Endothelial cell of umbilical vein (primary cell): ENCODE data around the gene MACROH2A1. TPM values are rescaled to one million over a fixed set of nuclear protein-coding genes. Genes with fewer than 3 reads are reported as not detected.

Source experiments
- BruUV-seq: library from RNA; stranded (reverse); fragments of 400-500 nt; replicated peaks from 2 replicates; lab custom pipeline; 2021; lab: Mats Ljungman, UMichigan
- CTCF ChIA-PET: fragments of 300-600, 350-600 bp; sonication (Branson Sonifier 250); formaldehyde crosslinking; loops from one replicate; lab custom pipeline; 2021; ENCODE audit warnings: antibody characterized with exemption, inconsistent platforms; lab: Charles Lee
- POLR2A ChIA-PET: fragments of 300-600, 350-600 bp; sonication (Branson Sonifier 250); formaldehyde crosslinking; loops from one replicate; lab custom pipeline; 2021; ENCODE audit warnings: antibody characterized with exemption, inconsistent platforms; lab: Charles Lee
- DNase-seq: peaks from one replicate; pipeline ENCODE4 v3.0.0-alpha.2; 2011; ENCODE audit warnings: low read depth, low spot score
- FAIRE-seq: peaks from 2 replicates; lab custom pipeline; 2011; peaks lifted over from hg19 to GRCh38; lab: Jason Lieb, UNC
- H2AFZ ChIP-seq: 2 replicates; pipeline ENCODE4 v1.6.0; 2012; ENCODE audit warnings: low read depth, low read length, control low read depth, inconsistent platforms
- H3K27ac ChIP-seq: 2 replicates; pipeline ENCODE4 v1.5.1; 2011; ENCODE audit warnings: low read depth, mild to moderate bottlenecking, control low read depth, low read length, moderate library complexity; ENCODE audit not compliant: insufficient read depth
- H3K27me3 ChIP-seq, 2 experiments: 2 replicates each; pipeline versions ENCODE4 v1.6.0 to v1.6.1; 2011; ENCODE audit warnings: low read length in 2 of 2, mixed read lengths in 1 of 2; ENCODE audit not compliant: control insufficient read depth in 2 of 2, insufficient read depth in 2 of 2
- H3K36me3 ChIP-seq, 2 experiments: 2 replicates in 1 of 2; 3 replicates in 1 of 2; pipeline ENCODE4 v1.5.1; 2011; ENCODE audit warnings: low read length in 2 of 2, mild to moderate bottlenecking in 1 of 2, moderate library complexity in 1 of 2; ENCODE audit not compliant: control insufficient read depth in 2 of 2, insufficient read depth in 2 of 2; ENCODE audit errors: extremely low read depth in 1 of 2
- H3K4me1 ChIP-seq: 3 replicates; pipeline ENCODE4 v1.5.1; 2011; ENCODE audit warnings: mild to moderate bottlenecking, low read length; ENCODE audit not compliant: control insufficient read depth, insufficient read depth; ENCODE audit errors: extremely low read depth
- H3K4me2 ChIP-seq: 2 replicates; pipeline ENCODE4 v1.6.1; 2011; ENCODE audit warnings: low read length, control low read depth, mixed read lengths; ENCODE audit not compliant: insufficient read depth
- H3K4me3 ChIP-seq, 3 experiments: fragments of 200-600 bp in 1 of 3; sonication (generic), shearing (Covaris generic) in 1 of 3; replicated peaks in 1 of 3; 2 replicates each; pipeline ENCODE4 v1.5.1; 2011 to 2016; ENCODE audit warnings: control low read depth in 3 of 3, low read length in 3 of 3, mild to moderate bottlenecking in 2 of 3, inconsistent platforms in 1 of 3, low read depth in 1 of 3, moderate library complexity in 1 of 3; ENCODE audit not compliant: insufficient read depth in 1 of 3
- H3K79me2 ChIP-seq: 2 replicates; pipeline ENCODE4 v1.6.0; 2012; ENCODE audit warnings: low read length, inconsistent platforms; ENCODE audit not compliant: control insufficient read depth, insufficient read depth
- H3K9ac ChIP-seq: replicated peaks from 2 replicates; pipeline ENCODE3; 2011; ENCODE audit warnings: low read length, control low read depth; ENCODE audit not compliant: insufficient read depth; ENCODE audit errors: extremely low read depth
- H3K9me1 ChIP-seq: replicated peaks from 3 replicates; pipeline ENCODE4 v1.6.0; 2011; ENCODE audit warnings: mild to moderate bottlenecking, low read length; ENCODE audit not compliant: control insufficient read depth, insufficient read depth; ENCODE audit errors: extremely low read depth
- H3K9me3 ChIP-seq: replicated peaks from 2 replicates; pipeline ENCODE4 v1.5.1; 2012; ENCODE audit warnings: low read length, inconsistent platforms; ENCODE audit not compliant: control insufficient read depth, insufficient read depth
- H4K20me1 ChIP-seq: replicated peaks from 2 replicates; pipeline ENCODE3; 2011; ENCODE audit warnings: mild to moderate bottlenecking, low read length; ENCODE audit not compliant: control insufficient read depth, insufficient read depth; ENCODE audit errors: extremely low read depth
- EZH2 ChIP-seq: IDR thresholded peaks from 2 replicates; pipeline ENCODE4 v1.6.1; 2012; ENCODE audit warnings: borderline replicate concordance, low read depth, mild to moderate bottlenecking, moderate library complexity, low read length, inconsistent platforms; ENCODE audit not compliant: severe bottlenecking
- FOS ChIP-seq: IDR thresholded peaks from 2 replicates; pipeline ENCODE4 v1.6.1; 2011; ENCODE audit warnings: mild to moderate bottlenecking, low read length, moderate library complexity, borderline replicate concordance; ENCODE audit not compliant: insufficient read depth
- GATA2 ChIP-seq: IDR thresholded peaks from 2 replicates; pipeline ENCODE4 v1.7.0; 2011; ENCODE audit warnings: low read depth, mild to moderate bottlenecking, moderate library complexity, mixed read lengths, low read length; ENCODE audit not compliant: insufficient read length, insufficient read depth
- JUN ChIP-seq: IDR thresholded peaks from 2 replicates; pipeline ENCODE4 v1.6.1; 2011; ENCODE audit warnings: borderline replicate concordance, low read depth; ENCODE audit not compliant: insufficient read length, insufficient read depth
- MYC ChIP-seq: IDR thresholded peaks from one replicate; pipeline ENCODE4 v1.6.1; 2011; ENCODE audit warnings: mild to moderate bottlenecking, low read depth, low read length
- POLR2A ChIP-seq: IDR thresholded peaks from 2 replicates; pipeline ENCODE4 v1.6.1; 2012; ENCODE audit warnings: low read depth, mild to moderate bottlenecking, control low read depth, low read length
- POLR2AphosphoS5 ChIP-seq: IDR thresholded peaks from 2 replicates; pipeline ENCODE4 v1.6.1; 2012; ENCODE audit warnings: low read depth, mild to moderate bottlenecking, control low read depth, low read length, moderate library complexity; ENCODE audit not compliant: insufficient read depth
- dilution Hi-C: fragments of 300-500 bp; cut with MboI; formaldehyde crosslinking; loops from one replicate; pipeline ENCODE4 v1.15.0; 2019; ENCODE audit warnings: low sequenced_read_pairs; ENCODE audit not compliant: extremely low pct_ligation_motif_present
- intact Hi-C: fragments of 100-400 bp; cut with micrococcal nuclease; formaldehyde crosslinking; loops from one replicate; pipeline ENCODE4 v1.10.0; 2022
- polyA plus RNA-seq, 4 experiments: library from polyadenylated mRNA; depleted of rRNA in 3 of 4; stranded (reverse) in 3 of 4; unstranded in 1 of 4; fragments of >200 nt; gene quantifications; 2 replicates each; pipeline versions ENCODE4 v1.2.1 to v1.2.3, GENCODE V29; 2011 to 2012; ENCODE audit warnings: missing spikeins in 1 of 4
- total RNA-seq: library from RNA; stranded (reverse); gene quantifications from 2 replicates; pipeline ENCODE4 v1.2.3, GENCODE V29; 2021
- TF ChIP-seq, protein P1 (sequence below), 2 donors: IDR thresholded peaks; 1 replicate in 1 of 2; 2 replicates in 1 of 2; pipeline ENCODE4 v1.5.1; 2011; ENCODE audit warnings: low read length in 2 of 2, mild to moderate bottlenecking in 2 of 2, moderate library complexity in 2 of 2, control low read depth in 1 of 2, inconsistent platforms in 1 of 2, low read depth in 1 of 2; ENCODE audit not compliant: insufficient read depth in 1 of 2; ENCODE audit errors: extremely low read depth in 1 of 2
- TF ChIP-seq, protein P2 (sequence below): IDR thresholded peaks from 2 replicates; pipeline ENCODE4 v1.6.1; 2011; ENCODE audit not compliant: insufficient read depth, insufficient read length

MACROH2A1 gene
- total and polyA plus RNA-seq, 2 donors (not counting 3 experiments of a cell fraction or from before 2014, with no cell fraction given) = 89.3 to 147 TPM

DNA sequence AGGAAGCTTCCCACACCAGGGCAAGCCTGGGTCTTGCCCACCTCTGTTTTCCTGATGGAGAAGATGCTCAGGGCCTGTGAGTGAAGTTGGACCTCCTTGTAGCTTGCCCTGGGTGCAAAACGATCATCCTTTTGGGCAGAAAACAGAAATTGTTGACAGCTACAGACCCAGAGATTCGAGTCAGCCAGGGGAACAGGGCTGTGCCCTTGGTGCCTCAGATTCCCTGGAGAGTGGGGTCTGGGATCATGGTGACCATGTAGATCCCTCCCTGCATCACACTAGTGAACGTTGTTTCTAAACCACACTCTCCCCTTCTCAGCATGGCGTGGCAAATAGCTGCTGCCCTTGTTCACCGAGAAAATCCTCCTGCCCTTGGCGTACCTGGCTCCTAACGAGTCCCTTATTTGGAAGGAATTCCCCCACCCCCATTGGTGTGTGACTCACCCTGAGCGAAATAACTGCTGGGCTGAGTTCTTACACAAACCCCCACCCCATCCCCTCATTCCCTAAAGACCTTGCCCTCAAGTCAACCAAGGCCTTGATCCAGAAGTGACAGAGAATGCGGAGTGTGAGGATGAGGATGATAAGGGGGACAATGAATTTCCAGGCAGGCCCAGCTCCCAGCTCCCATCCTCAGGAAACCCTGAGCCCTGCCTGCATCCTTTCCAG is 49.2 kb upstream of the MACROH2A1 start:
- CTCF ChIA-PET = interaction anchor here (0.6 to 3.0 kb wide), 6 partner anchors 9 to 104 kb away, joined by 3 to 26 read pairs (median 4); no protein-coding TSS in a partner anchor
- Histone ChIP-seq H3K9me3 (no peaks in the 10 kb centered on the region), H3K27ac (no peak overlapping the region), H3K79me2 (no peaks in the 10 kb centered on the region), H4K20me1 (no peaks in the 10 kb centered on the region), H3K9ac (no peak overlapping the region), H3K36me3 (no peaks in the 10 kb centered on the region), H3K4me2 (no peak overlapping the region), H3K27me3 (peaks cover 2 to 5% of the 10 kb centered on the region in 2 experiments), H2AFZ (no peak overlapping the region), H3K9me1 (no peaks in the 10 kb centered on the region), H3K4me3 (no peak overlapping the region), H3K4me1 (no peaks in the 10 kb centered on the region)
- dilution Hi-C loops = no loop called here
- BruUV-seq = no TSS peak
- FAIRE-seq = no peak
- intact Hi-C loops = no loop called here
- TF ChIP-seq MYC (no peak), FOS (no peak), POLR2A (no peak), POLR2AphosphoS5 (no peak), GATA2 (no peak), EZH2 (no peak), JUN (no peak)
- TF ChIP-seq, protein P1, sequence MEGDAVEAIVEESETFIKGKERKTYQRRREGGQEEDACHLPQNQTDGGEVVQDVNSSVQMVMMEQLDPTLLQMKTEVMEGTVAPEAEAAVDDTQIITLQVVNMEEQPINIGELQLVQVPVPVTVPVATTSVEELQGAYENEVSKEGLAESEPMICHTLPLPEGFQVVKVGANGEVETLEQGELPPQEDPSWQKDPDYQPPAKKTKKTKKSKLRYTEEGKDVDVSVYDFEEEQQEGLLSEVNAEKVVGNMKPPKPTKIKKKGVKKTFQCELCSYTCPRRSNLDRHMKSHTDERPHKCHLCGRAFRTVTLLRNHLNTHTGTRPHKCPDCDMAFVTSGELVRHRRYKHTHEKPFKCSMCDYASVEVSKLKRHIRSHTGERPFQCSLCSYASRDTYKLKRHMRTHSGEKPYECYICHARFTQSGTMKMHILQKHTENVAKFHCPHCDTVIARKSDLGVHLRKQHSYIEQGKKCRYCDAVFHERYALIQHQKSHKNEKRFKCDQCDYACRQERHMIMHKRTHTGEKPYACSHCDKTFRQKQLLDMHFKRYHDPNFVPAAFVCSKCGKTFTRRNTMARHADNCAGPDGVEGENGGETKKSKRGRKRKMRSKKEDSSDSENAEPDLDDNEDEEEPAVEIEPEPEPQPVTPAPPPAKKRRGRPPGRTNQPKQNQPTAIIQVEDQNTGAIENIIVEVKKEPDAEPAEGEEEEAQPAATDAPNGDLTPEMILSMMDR (IDR thresholded peaks at IDR 0.05; ENCODE audit: extremely low read depth in 1 of 2, insufficient read depth in 1 of 2, low read depth in 1 of 2, low read length in 2 of 2) = no peak
- TF ChIP-seq, protein P2, sequence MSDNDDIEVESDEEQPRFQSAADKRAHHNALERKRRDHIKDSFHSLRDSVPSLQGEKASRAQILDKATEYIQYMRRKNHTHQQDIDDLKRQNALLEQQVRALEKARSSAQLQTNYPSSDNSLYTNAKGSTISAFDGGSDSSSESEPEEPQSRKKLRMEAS = no peak
- no peak for DNase-seq
- POLR2A ChIA-PET = no interaction called here
